Epithelial cell of prostate (primary cell): ENCODE data around the gene CADPS.

ENCODE experiments used
- DNase-seq: peaks from one replicate; pipeline ENCODE4 v3.0.0-alpha.2; 2011; ENCODE audit warnings: low read depth, low spot score
- H3K27ac ChIP-seq: fragments of 450-650 bp; 2 replicates; pipeline ENCODE4 v1.5.1; 2017; ENCODE audit warnings: mild to moderate bottlenecking

Gene CADPS

GRCh38 chr3:62534326-62534725, 340.9 kb downstream of the CADPS start:
- DNase-seq, result no peak
- H3K27ac ChIP-seq, result no peak overlapping the region

GRCh38 chr3:62532796-62533195, 342.4 kb downstream of the CADPS start:
- H3K27ac ChIP-seq, result no peak overlapping the region
- no peak for DNase-seq

GRCh38 chr3:62531981-62532380, 343.2 kb downstream of the CADPS start:
- no peak overlapping the region for H3K27ac ChIP-seq
- no peak for DNase-seq

GRCh38 chr3:62531493-62531892, 343.7 kb downstream of the CADPS start:
- H3K27ac ChIP-seq, result no peak overlapping the region

GRCh38 chr3:62529230-62529629, 346.0 kb downstream of the CADPS start:
- no peak overlapping the region for H3K27ac ChIP-seq
- no peak for DNase-seq

More at GRCh38 chr3:62531493-62531892, 343.7 kb downstream of the CADPS start:
- DNase-seq, result no peak

- no peak for DNase-seq
- H3K27ac ChIP-seq, result no peak overlapping the region
These were observed 347.7 kb downstream of the CADPS start for GRCh38 chr3:62527474-62527873.

- DNase-seq, result peak; percentile 37
- no peak overlapping the region for H3K27ac ChIP-seq
These were observed 349.9 kb downstream of the CADPS start for GRCh38 chr3:62525281-62525680.

GRCh38 chr3:62523672-62524071, 351.5 kb downstream of the CADPS start:
- no peak overlapping the region for H3K27ac ChIP-seq
- DNase-seq, result no peak

GRCh38 chr3:62521464-62522105, 353.6 kb downstream of the CADPS start:
- no peak for DNase-seq
- no peak overlapping the region for H3K27ac ChIP-seq

- DNase-seq, result no peak
- H3K27ac ChIP-seq, result no peak overlapping the region
These were observed 371.7 kb downstream of the CADPS start for GRCh38 chr3:62503516-62503915.

- no peak for DNase-seq
- no peak overlapping the region for H3K27ac ChIP-seq
These were observed 372.6 kb downstream of the CADPS start for GRCh38 chr3:62502315-62503300.

GRCh38 chr3:62501289-62501668, 373.9 kb downstream of the CADPS start:
- H3K27ac ChIP-seq, result no peak overlapping the region
- DNase-seq, result no peak

GRCh38 chr3:62500556-62501288, 374.5 kb downstream of the CADPS start:
- no peak overlapping the region for H3K27ac ChIP-seq
- DNase-seq, result no peak

GRCh38 chr3:62497156-62497555, 378.1 kb downstream of the CADPS start:
- DNase-seq, result no peak
- H3K27ac ChIP-seq, result no peak overlapping the region

- H3K27ac ChIP-seq, result no peak overlapping the region
- no peak for DNase-seq
These were observed 378.7 kb downstream of the CADPS start for GRCh38 chr3:62496503-62496902.

GRCh38 chr3:62493109-62493801, 382.0 kb downstream of the CADPS start:
- no peak for DNase-seq
- H3K27ac ChIP-seq, result no peak overlapping the region

GRCh38 chr3:62482961-62483360, 392.3 kb downstream of the CADPS start:
- DNase-seq, result no peak
- H3K27ac ChIP-seq, result no peak overlapping the region

GRCh38 chr3:62481962-62482361, 393.3 kb downstream of the CADPS start:
- no peak overlapping the region for H3K27ac ChIP-seq
- DNase-seq, result no peak

GRCh38 chr3:62480056-62480455, 395.2 kb downstream of the CADPS start:
- H3K27ac ChIP-seq, result no peak overlapping the region
- no peak for DNase-seq

- no peak for DNase-seq
- H3K27ac ChIP-seq, result no peak overlapping the region
These were observed 395.9 kb downstream of the CADPS start for GRCh38 chr3:62479326-62479725.
